Muscle layer of duodenum (tissue), 2 donors: ENCODE measurements around the gene NUP214.

Experiments
- H3K27ac ChIP-seq: one replicate; pipeline ENCODE4 v1.7.0; 2013; ENCODE audit warnings: mild to moderate bottlenecking, low read length
- H3K27me3 ChIP-seq: one replicate; pipeline ENCODE4 v1.7.0; 2013; ENCODE audit warnings: low read depth, mild to moderate bottlenecking, control low read depth, low read length
- H3K36me3 ChIP-seq, 2 donors: one replicate each; pipeline ENCODE4 v1.7.0; 2013; ENCODE audit warnings: low read length in 2 of 2, control low read depth in 1 of 2, mild to moderate bottlenecking in 1 of 2; ENCODE audit not compliant: insufficient read depth in 2 of 2, control insufficient read depth in 1 of 2
- H3K4me1 ChIP-seq, 2 donors: one replicate each; pipeline ENCODE4 v1.7.0; 2013; ENCODE audit warnings: low read length in 2 of 2, mild to moderate bottlenecking in 2 of 2, control low read depth in 1 of 2, moderate library complexity in 1 of 2; ENCODE audit not compliant: insufficient read depth in 2 of 2, control insufficient read depth in 1 of 2
- H3K4me3 ChIP-seq, 2 donors: one replicate each; pipeline ENCODE4 v1.7.0; 2013; ENCODE audit warnings: low read length in 2 of 2, low read depth in 1 of 2, mild to moderate bottlenecking in 1 of 2
- H3K9me3 ChIP-seq, 2 donors: one replicate each; pipeline ENCODE4 v1.7.0; 2013; ENCODE audit warnings: low read length in 2 of 2, control low read depth in 1 of 2, mild to moderate bottlenecking in 1 of 2; ENCODE audit not compliant: control insufficient read depth in 1 of 2
- donor health status: healthy.

NUP214 gene

DNA sequence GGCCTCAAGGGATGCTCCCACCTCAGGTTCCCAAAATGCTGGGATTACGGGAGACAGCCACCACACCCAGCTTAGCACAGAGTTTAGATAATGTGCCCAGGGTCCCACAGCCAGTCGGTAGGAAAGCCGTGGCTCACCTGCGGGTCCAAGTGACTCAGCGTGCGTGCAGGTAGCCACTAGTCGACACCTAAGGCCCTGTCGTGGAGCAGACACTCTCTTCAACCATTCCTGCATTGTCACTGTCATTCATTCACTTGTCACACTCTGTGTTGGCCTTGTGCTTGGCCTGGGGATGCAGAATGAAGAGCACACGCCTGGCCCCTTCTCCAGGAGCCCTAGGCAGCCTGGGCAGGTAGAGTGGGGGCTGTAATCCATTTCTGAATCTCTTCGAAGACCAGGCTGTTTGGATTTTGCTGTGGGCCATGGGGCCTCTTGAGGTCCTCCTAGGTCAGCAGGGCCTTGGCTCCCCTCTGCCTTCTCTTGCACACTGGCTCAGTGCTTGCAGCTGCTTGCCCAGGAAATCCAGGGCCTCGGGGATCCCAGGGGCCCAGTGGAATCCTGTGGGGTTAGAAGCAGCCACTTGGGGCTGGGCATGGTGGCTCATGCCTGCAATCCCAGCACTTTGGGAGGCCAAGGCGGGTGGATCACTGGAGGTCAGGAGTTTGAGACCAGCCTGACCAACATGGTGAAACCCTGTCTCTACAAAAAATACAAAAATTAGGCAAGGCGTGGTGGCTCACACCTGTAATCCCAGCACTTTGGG, 35.2 kb upstream of the NUP214 start:
- peaks cover 21% of the 10 kb centered on the region for H3K27me3 ChIP-seq
- H3K36me3 ChIP-seq: no peaks in the 10 kb centered on the region
- H3K4me1 ChIP-seq: no peaks in the 10 kb centered on the region
- no peak overlapping the region for H3K27ac ChIP-seq
- no peak overlapping the region for H3K4me3 ChIP-seq
- H3K9me3 ChIP-seq: no peaks in the 10 kb centered on the region

DNA sequence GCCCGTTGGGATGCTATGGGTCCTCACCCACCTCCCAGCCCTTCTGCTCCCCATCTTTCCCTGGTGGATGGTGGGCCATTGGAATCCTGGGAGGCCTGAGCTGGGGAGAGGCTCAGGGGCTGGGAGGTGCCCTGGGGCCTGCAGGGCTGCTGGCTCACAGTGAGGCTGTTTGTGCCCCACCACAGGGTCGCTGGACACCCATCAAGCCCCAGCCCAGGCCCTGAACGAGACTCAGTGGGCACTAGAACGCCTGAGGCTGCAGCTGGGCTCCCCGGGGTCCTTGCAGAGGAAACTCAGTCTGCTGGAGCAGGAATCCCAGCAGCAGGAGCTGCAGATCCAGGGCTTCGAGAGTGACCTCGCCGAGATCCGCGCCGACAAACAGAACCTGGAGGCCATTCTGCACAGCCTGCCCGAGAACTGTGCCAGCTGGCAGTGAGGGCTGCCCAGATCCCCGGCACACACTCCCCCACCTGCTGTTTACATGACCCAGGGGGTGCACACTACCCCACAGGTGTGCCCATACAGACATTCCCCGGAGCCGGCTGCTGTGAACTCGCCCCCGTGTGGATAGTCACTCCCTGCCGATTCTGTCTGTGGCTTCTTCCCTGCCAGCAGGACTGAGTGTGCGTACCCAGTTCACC, 33.9 kb upstream of the NUP214 start:
- Histone ChIP-seq H3K9me3 (no peaks in the 10 kb centered on the region), H3K4me1 (peaks cover 0 to 1% of the 10 kb centered on the region in 2 donors), H3K27me3 (peaks cover 26% of the 10 kb centered on the region), H3K27ac (no peak overlapping the region), H3K4me3 (no peak overlapping the region), H3K36me3 (no peaks in the 10 kb centered on the region)

DNA sequence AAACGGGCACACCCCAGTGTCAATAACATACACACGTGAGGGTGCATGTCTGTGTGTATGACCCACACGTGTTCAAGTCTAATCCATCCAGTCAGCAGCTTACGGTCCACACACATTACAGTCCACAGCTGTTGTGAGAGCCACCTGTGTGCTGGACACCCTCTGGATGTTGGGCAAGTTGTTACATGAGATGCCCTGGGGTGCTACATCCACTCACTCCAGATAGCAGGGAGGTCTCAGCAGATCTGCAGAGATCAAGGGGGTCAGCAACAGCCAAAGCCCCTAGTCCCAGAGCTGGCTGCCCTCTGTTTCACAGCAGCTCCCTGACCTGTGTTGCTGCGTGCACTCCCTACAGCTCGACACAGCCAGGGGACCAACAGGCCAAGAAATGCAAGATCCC, 33.4 kb upstream of the NUP214 start:
- no peak overlapping the region for H3K27ac ChIP-seq
- H3K4me1 ChIP-seq: peaks cover 0 to 7% of the 10 kb centered on the region in 2 donors
- no peaks in the 10 kb centered on the region for H3K36me3 ChIP-seq
- H3K27me3 ChIP-seq: peaks cover 26% of the 10 kb centered on the region
- H3K4me3 ChIP-seq: no peak overlapping the region
- H3K9me3 ChIP-seq: no peaks in the 10 kb centered on the region

DNA sequence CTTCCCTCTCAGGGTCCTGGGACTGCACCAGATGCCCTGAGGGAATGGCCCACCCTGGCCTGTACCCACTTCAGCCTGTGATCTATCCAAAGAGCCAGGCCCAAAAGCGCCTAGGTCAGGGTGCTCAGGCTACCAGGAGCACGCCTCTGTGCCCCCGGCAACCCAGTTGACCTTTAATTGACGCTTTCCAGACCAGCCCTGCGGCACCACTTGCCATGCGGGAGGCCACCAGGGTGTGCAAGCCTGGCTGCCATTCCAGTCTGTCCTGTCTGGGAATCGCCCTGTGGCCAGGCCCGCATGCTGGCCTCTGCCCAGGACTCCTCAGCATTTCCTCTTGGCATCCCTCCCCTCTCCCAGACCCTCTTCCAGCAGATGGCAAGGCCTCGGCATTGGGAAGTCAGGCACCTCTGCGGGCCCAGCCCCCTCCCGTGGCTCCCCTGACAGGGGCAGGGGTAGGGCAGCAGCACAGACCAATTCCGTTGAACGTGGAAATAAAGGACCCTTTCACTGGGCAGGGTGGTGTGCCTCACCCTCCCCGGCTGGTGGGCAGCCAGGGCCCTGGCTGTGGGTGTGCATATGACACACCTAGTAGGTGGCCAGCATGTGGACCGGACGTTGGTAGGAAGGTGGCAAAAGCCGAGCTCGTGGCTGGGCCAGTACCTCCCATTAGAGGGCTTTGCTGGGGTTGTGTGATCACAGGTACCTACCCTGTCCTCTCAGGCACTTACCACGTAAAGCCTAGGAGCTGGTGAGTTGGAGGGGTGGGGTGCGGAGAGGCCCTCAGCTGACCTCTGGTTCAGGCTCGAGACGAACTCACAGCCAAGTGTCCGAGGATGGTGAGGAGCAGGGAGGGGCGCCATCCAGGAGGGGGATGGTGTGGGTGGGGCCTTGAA, 32.6 kb upstream of the NUP214 start:
- Histone ChIP-seq H3K27me3 (peaks cover 26% of the 10 kb centered on the region), H3K36me3 (no peaks in the 10 kb centered on the region), H3K4me1 (peaks cover 0 to 8% of the 10 kb centered on the region in 2 donors), H3K27ac (no peak overlapping the region), H3K4me3 (no peak overlapping the region), H3K9me3 (no peaks in the 10 kb centered on the region)

DNA sequence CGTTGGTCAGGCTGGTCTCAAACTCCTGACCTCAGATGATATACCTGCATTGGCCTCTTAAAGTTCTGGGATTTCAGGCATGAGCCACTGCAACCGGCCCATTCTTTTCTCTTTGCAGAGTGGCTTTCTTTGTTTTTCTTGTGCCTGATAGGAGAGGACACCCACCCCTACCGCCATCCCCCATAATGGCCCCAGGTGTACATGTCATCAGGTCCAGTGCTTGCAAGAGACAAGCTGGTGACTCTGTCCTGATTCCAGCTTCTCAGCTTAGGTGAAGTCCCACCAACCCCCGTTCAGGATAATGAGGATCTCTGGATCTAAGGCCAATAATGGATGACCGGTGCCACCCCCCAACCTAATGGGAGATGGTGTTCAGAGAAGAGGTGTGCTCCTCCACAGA, 31.4 kb upstream of the NUP214 start:
- Histone ChIP-seq H3K4me1 (peaks cover 0 to 8% of the 10 kb centered on the region in 2 donors), H3K9me3 (no peaks in the 10 kb centered on the region), H3K36me3 (no peaks in the 10 kb centered on the region), H3K27me3 (peaks cover 26% of the 10 kb centered on the region), H3K4me3 (no peak overlapping the region), H3K27ac (no peak overlapping the region)

DNA sequence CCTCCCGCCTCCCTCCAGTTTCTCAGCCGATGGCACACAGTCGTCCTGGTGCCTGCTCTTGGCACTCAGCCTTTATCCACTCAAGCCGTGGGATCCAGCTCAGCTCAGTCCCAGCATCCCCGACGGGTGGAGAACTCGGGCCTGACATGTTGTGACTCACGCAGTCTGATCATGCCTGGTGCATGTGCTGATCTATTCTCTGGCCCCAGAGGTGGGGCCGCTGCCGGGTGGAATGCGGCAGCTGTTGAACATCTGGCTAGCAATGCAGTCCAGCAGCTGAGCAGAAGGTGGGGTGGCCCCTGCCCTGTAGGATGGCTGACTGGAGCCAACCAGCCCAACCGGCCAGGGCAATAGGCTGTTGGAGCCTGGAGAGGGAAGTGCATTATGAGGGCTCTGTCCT, 30.8 kb upstream of the NUP214 start:
- H3K27me3 ChIP-seq: peaks cover 26% of the 10 kb centered on the region

DNA sequence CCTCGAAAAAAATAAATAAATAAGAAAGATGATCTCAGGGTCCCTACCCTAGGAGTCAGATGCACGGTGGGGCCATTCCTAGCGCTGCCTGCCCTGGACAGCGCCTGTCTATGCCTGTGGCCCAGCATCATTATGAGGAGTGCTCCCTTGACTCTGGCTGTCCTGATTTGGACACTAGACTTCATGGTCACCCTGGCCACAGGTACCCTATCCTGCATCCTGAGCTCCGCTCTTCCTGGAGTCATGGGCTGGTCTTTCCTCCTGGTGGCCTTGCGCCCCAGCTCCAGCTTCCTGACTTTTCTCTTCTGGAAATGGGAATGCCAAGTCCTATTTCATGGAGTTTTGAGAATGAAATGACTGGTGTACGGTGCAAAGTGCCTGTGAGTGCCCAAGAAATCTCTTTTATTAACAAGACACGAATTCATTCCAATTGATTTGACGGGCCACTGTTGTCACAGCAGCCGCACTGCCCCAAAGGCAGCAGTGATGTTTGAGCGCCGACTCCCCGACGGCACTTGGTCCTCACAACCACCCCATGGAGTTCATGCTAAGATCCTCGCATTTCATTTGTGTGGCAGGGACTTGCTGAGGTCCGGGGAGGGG, 29.6 kb upstream of the NUP214 start:
- Histone ChIP-seq H3K27me3 (peaks cover 26% of the 10 kb centered on the region), H3K27ac (no peak overlapping the region), H3K9me3 (no peaks in the 10 kb centered on the region), H3K4me3 (peak overlapping the region in 1 of 2 donors; percentile 32), H3K36me3 (no peaks in the 10 kb centered on the region), H3K4me1 (peaks cover 0 to 8% of the 10 kb centered on the region in 2 donors)

More for the DNA sequence above, 30.8 kb upstream of the NUP214 start:
- H3K36me3 ChIP-seq: no peaks in the 10 kb centered on the region
- H3K4me3 ChIP-seq: no peak overlapping the region
- no peaks in the 10 kb centered on the region for H3K9me3 ChIP-seq
- peaks cover 0 to 8% of the 10 kb centered on the region in 2 donors for H3K4me1 ChIP-seq
- H3K27ac ChIP-seq: no peak overlapping the region

DNA sequence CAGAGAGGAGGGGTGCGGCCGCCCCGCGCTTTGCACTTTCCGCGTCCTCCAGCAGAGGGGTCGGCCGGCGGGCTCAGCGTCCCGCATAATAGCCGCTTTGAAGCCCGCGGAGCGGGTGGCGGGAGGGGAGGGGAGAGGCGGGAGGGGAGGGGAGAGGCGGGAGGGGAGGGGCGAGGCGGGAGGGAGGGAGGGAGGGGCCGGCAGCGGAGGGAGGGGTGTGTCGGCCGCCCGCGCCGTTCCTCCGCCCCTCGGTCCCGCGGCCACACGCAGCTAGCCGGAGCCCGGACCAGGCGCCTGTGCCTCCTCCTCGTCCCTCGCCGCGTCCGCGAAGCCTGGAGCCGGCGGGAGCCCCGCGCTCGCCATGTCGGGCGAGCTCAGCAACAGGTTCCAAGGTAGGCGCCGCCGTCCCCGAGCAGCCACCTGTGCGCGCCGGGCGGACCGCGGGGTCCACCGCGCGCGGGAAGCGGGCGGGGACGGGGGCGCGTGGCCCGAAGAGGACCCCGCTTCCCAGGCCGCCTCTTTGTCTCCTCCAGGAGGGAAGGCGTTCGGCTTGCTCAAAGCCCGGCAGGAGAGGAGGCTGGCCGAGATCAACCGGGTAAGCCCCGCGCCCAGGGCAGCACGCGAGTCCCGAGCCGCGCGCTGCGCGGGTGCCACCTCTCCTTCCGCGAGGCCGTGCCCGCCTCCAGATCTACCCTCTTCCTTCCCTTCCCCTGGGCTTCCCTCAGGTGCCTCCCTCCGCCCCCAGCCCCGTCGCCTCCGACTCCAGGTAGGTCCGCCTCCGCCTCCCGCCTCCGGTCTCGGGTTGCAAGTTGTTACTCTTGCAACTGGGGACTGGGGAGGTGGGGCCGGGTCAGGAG, 28.9 kb upstream of the NUP214 start, which contains the start of gene AIF1L:
Gene AIF1L, plus strand, starts transcription at position 263 of the 857 bp plus-strand sequence. Its CDS starts 99 bp downstream, at position 362.
- no peak within 1 kb of the TSS for H3K27ac ChIP-seq

DNA sequence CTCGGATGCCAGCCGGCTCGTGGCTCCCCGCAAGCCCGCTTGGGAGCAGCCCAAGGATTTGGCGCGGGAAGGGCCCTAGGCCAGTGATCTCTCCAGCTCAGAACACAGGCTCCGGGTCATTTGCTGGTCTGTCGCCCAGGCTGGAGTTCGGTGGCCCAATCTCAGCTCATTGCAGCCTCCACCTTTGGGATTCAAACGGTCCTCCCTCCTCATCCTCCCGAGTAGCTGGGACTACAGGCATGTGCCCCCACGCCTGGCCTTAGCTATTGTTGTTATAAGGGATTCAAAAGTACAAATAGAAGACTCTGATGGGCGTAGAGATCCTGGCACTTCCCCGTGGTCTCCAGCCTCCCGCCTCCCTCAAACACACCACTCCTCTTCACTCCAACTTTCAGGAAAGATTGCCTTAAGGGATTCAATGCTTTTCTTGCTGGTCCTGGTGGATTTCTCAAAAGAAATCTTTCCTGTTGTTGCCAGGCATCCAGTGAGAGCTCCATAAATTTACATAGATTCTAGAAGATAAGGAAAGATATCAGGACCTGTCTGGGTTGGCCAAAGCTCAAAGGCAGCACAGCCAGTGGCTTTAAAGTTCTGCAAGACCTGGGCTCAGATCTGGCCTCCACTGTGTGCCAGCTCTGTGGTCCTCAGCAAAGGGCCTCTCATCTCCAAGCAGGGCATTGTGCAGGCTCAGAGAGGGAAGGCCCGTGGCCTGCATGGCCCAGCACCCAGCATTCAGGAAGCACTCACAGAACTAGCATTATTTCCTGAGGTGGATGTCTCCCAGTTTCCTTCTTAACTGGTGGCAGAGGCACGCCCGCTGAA, 28.0 kb upstream of the NUP214 start:
- Histone ChIP-seq H3K36me3 (no peaks in the 10 kb centered on the region), H3K4me3 (peak overlapping the region; percentile 42 to 65), H3K27ac (no peak overlapping the region), H3K4me1 (peaks cover 0 to 8% of the 10 kb centered on the region in 2 donors), H3K27me3 (peaks cover 19% of the 10 kb centered on the region), H3K9me3 (no peaks in the 10 kb centered on the region)

More for the DNA sequence above, 28.9 kb upstream of the NUP214 start, which contains the start of gene AIF1L:
- Histone ChIP-seq H3K4me1 (peaks cover 0 to 8% of the 10 kb centered on the region in 2 donors), H3K9me3 (no peaks in the 10 kb centered on the region), H3K4me3 (peak within 1 kb of the TSS; percentile 42 to 65), H3K27me3 (peaks cover 26% of the 10 kb centered on the region), H3K36me3 (no peaks in the 10 kb centered on the region)

DNA sequence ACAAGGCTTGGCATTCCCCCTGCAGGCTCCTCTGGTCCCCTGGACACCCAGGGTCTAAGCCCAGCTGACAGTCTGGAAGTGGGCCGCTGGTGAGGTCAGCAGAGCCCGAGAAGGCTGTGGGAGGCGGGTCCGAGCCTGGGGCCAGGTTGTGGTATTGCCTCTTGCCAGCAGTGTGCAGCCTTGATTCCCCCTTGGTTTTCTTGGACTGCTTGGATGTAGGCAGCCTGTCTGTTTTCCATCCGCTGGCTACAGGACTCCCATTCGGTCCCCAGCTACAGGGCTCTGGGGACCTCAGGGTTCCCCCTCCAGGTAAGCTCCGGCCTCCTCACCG, 27.5 kb upstream of the NUP214 start:
- H3K4me1 ChIP-seq: peaks cover 0 to 8% of the 10 kb centered on the region in 2 donors
- no peaks in the 10 kb centered on the region for H3K9me3 ChIP-seq
- peaks cover 18% of the 10 kb centered on the region for H3K27me3 ChIP-seq
- no peak overlapping the region for H3K4me3 ChIP-seq
- H3K36me3 ChIP-seq: no peaks in the 10 kb centered on the region
- H3K27ac ChIP-seq: no peak overlapping the region
